B cell (primary cell): ENCODE measurements around the gene NT5DC4. TPM values are rescaled to one million over a fixed set of nuclear protein-coding genes. Genes with fewer than 3 reads are reported as not detected.

Source experiments
- ATAC-seq: fragments of 200-7000 bp; cut with Tn5 transposase; one replicate; pipeline ENCODE4 v1.10.0; 2021; ENCODE audit warnings: low read depth, mild to moderate bottlenecking, moderate number of reproducible peaks, moderate library complexity
- CTCF ChIA-PET: fragments of 350-600 bp; sonication (Branson Sonifier 250); formaldehyde crosslinking; loops from one replicate; lab custom pipeline; 2021; ENCODE audit warnings: antibody characterized with exemption, inconsistent platforms; lab: Charles Lee
- POLR2A ChIA-PET: fragments of 350-600 bp; sonication (Branson Sonifier 250); formaldehyde crosslinking; loops from one replicate; lab custom pipeline; 2021; ENCODE audit warnings: antibody characterized with exemption; lab: Charles Lee
- DNase-seq: peaks from one replicate; pipeline ENCODE4 v3.0.0; 2013
- H2AFZ ChIP-seq: 2 replicates; pipeline ENCODE4 v1.6.1; 2012; ENCODE audit warnings: mild to moderate bottlenecking, low read depth, low read length; ENCODE audit not compliant: insufficient read depth, poor library complexity, severe bottlenecking
- H3K27ac ChIP-seq, 2 donors: 1 replicate in 1 of 2; 2 replicates in 1 of 2; pipeline ENCODE4 v1.5.1; 2012 to 2013; ENCODE audit warnings: low read length in 2 of 2, mild to moderate bottlenecking in 2 of 2, moderate library complexity in 1 of 2
- H3K27me3 ChIP-seq, 4 experiments: fragments of 200-600 bp in 1 of 4; sonication (generic) in 1 of 4; replicated peaks in 1 of 4; 1 replicate in 2 of 4; 2 replicates in 2 of 4; pipeline versions ENCODE4 v1.6.1 to v1.7.0; 2013 to 2016; ENCODE audit warnings: low read length in 3 of 4, mild to moderate bottlenecking in 2 of 4, mixed read lengths in 1 of 4, moderate library complexity in 1 of 4; ENCODE audit not compliant: insufficient read depth in 4 of 4, control insufficient read depth in 3 of 4; ENCODE audit errors: control extremely low read depth in 1 of 4
- H3K36me3 ChIP-seq, 2 experiments: replicated peaks in 1 of 2; 1 replicate in 1 of 2; 2 replicates in 1 of 2; pipeline versions ENCODE4 v1.6.1 to v1.7.1; 2013; ENCODE audit warnings: low read length in 1 of 2; ENCODE audit not compliant: insufficient read depth in 2 of 2, control insufficient read depth in 1 of 2; ENCODE audit errors: control extremely low read depth in 1 of 2, extremely low read depth in 1 of 2
- H3K4me1 ChIP-seq, 2 donors: fragments of 200-600 bp in 1 of 2; sonication (generic) in 1 of 2; 1 replicate in 1 of 2; 2 replicates in 1 of 2; pipeline versions ENCODE4 v1.5.1 to v1.6.1; 2013 to 2017; ENCODE audit warnings: low read length in 2 of 2; ENCODE audit not compliant: control insufficient read depth in 2 of 2, insufficient read depth in 2 of 2
- H3K4me2 ChIP-seq: replicated peaks from 2 replicates; pipeline ENCODE3; 2012; ENCODE audit warnings: mild to moderate bottlenecking, low read depth, low read length; ENCODE audit not compliant: poor library complexity, severe bottlenecking
- H3K4me3 ChIP-seq, 5 experiments: fragments of 200-600 bp in 1 of 5; sonication (generic) in 1 of 5; 1 replicate in 3 of 5; 2 replicates in 2 of 5; pipeline versions ENCODE4 v1.5.1 to v1.7.0; 2011 to 2016; ENCODE audit warnings: low read length in 4 of 5, mild to moderate bottlenecking in 4 of 5, low read depth in 2 of 5, control low read depth in 1 of 5, moderate library complexity in 1 of 5; ENCODE audit not compliant: insufficient read depth in 1 of 5; ENCODE audit errors: control extremely low read depth in 1 of 5, extremely low read depth in 1 of 5
- H3K79me2 ChIP-seq: fragments of 200-600 bp; sonication (generic); one replicate; pipeline ENCODE4 v1.6.0; 2016; ENCODE audit warnings: low read length; ENCODE audit not compliant: control insufficient read depth, insufficient read depth
- H3K9ac ChIP-seq: fragments of 200-600 bp; sonication (generic); 2 replicates; pipeline ENCODE4 v1.6.1; 2017; ENCODE audit warnings: mild to moderate bottlenecking, low read length, moderate library complexity
- H3K9me3 ChIP-seq, 3 donors: one replicate each; pipeline versions ENCODE4 v1.6.1 to v1.7.1; 2013; ENCODE audit warnings: low read length in 2 of 3; ENCODE audit not compliant: control insufficient read depth in 2 of 3, insufficient read depth in 1 of 3; ENCODE audit errors: control extremely low read depth in 1 of 3
- H4K20me1 ChIP-seq: 2 replicates; pipeline ENCODE4 v1.6.0; 2012; ENCODE audit warnings: mild to moderate bottlenecking, low read length; ENCODE audit not compliant: insufficient read depth, control insufficient read depth, poor library complexity, severe bottlenecking
- H3K27ac Mint-ChIP-seq: one replicate; pipeline ENCODE4 v1.8.0; 2021; ENCODE audit warnings: mixed read lengths
- H3K27me3 Mint-ChIP-seq: one replicate; pipeline ENCODE4 v1.8.0; 2021; ENCODE audit warnings: mixed read lengths
- H3K4me1 Mint-ChIP-seq: one replicate; pipeline ENCODE4 v1.8.0; 2021; ENCODE audit warnings: mixed read lengths
- H3K4me3 Mint-ChIP-seq: one replicate; pipeline ENCODE4 v1.8.0; 2021; ENCODE audit warnings: mixed read lengths
- H3K9me3 Mint-ChIP-seq: one replicate; pipeline ENCODE4 v1.8.0; 2022; ENCODE audit warnings: mixed read lengths; ENCODE audit not compliant: insufficient read depth
- CTCF ChIP-seq: fragments of 200-600 bp; IDR thresholded peaks from one replicate; pipeline ENCODE4 v1.8.0; 2022; ENCODE audit warnings: antibody characterized with exemption, mild to moderate bottlenecking
- EZH2 ChIP-seq: IDR thresholded peaks from 2 replicates; pipeline ENCODE4 v1.6.1; 2012; ENCODE audit warnings: borderline replicate concordance, low read depth, mild to moderate bottlenecking, moderate library complexity, low read length; ENCODE audit not compliant: insufficient read depth, poor library complexity, severe bottlenecking
- WGBS: methylation state at CpG from one replicate; pipeline ENCODE4 v1.1.5; 2013; ENCODE audit warnings: missing lambda C conversion rate; ENCODE audit not compliant: insufficient coverage; 5-methylcytosine and 5-hydroxymethylcytosine counted together
- intact Hi-C: fragments of 100-400 bp; cut with micrococcal nuclease; formaldehyde crosslinking; loops from one replicate; pipeline ENCODE4 v1.10.0; 2022
- polyA plus RNA-seq: library from polyadenylated mRNA; depleted of rRNA; stranded (reverse); fragments of >200 nt; gene quantifications from 2 replicates; pipeline ENCODE4 v1.2.3, GENCODE V29; 2012
- total RNA-seq, 2 donors: library from RNA; stranded (reverse); fragments of 120-200 nt in 1 of 2; gene quantifications; 1 replicate in 1 of 2; 2 replicates in 1 of 2; pipeline versions ENCODE4 v1.2.3 to v1.2.4, GENCODE V29; 2013 to 2022

Gene NT5DC4
- total and polyA plus RNA-seq, 2 donors (not counting 1 experiment from before 2014, with no cell fraction given): 2.0 TPM; not detected in 1

GRCh38 chr2:112768432-112768831 lies 47.6 kb downstream of the NT5DC4 start:
- DNase-seq (no peak), ATAC-seq (no peak)
- H3K27ac ChIP-seq: no peak overlapping the region
- intact Hi-C loops: loop anchor here (10.0 kb wide), 1 partner anchor 284 kb away; the partner anchor contains the start of gene TTL
- Mint-ChIP-seq H3K9me3 (no peaks in the 10 kb centered on the region), H3K4me1 (peaks cover 39% of the 10 kb centered on the region), H3K4me3 (no peak overlapping the region), H3K27ac (no peak overlapping the region), H3K27me3 (no peaks in the 10 kb centered on the region)
- H3K27me3 ChIP-seq: no peaks in the 10 kb centered on the region
- H3K4me2 ChIP-seq: peak overlapping the region; percentile 47
- no peaks in the 10 kb centered on the region for H4K20me1 ChIP-seq
- no peak overlapping the region for H3K9ac ChIP-seq
- H3K4me1 ChIP-seq: peaks cover 8 to 16% of the 10 kb centered on the region in 2 donors
- CTCF ChIA-PET: interaction anchor here (1.0 to 2.9 kb wide), 4 partner anchors 13 to 117 kb away, joined by 3 to 13 read pairs (median 4); no protein-coding TSS in a partner anchor
- no peak overlapping the region for H3K4me3 ChIP-seq
- TF ChIP-seq EZH2 (no peak), CTCF (no peak)
- H3K79me2 ChIP-seq: peaks cover 9% of the 10 kb centered on the region
- H3K9me3 ChIP-seq: no peaks in the 10 kb centered on the region
- peak overlapping the region; percentile 72 for H2AFZ ChIP-seq
- no peaks in the 10 kb centered on the region for H3K36me3 ChIP-seq
- no CpG with 5 or more reads among the region's 1 CpG for WGBS
- POLR2A ChIA-PET: no interaction called here

- H2AFZ ChIP-seq: no peak overlapping the region
- H3K27ac ChIP-seq: no peak overlapping the region
- no peak overlapping the region for H3K4me3 Mint-ChIP-seq
- H3K36me3 ChIP-seq: no peaks in the 10 kb centered on the region
- no peak overlapping the region for H3K27ac Mint-ChIP-seq
- peaks cover 3 to 4% of the 10 kb centered on the region in 2 donors for H3K4me1 ChIP-seq
- H3K27me3 ChIP-seq: no peaks in the 10 kb centered on the region
- peaks cover 5% of the 10 kb centered on the region for H3K27me3 Mint-ChIP-seq
- ChIA-PET CTCF (no interaction called here), POLR2A (no interaction called here)
- no peaks in the 10 kb centered on the region for H4K20me1 ChIP-seq
- peaks cover 24% of the 10 kb centered on the region for H3K4me1 Mint-ChIP-seq
- H3K9ac ChIP-seq: no peak overlapping the region
- WGBS: 63% methylated on average over 1 of the region's 4 CpGs
- H3K9me3 Mint-ChIP-seq: no peaks in the 10 kb centered on the region
- no peak overlapping the region for H3K4me2 ChIP-seq
- ATAC-seq (no peak), DNase-seq (no peak)
- H3K9me3 ChIP-seq: no peaks in the 10 kb centered on the region
- H3K79me2 ChIP-seq: no peaks in the 10 kb centered on the region
- TF ChIP-seq CTCF (no peak), EZH2 (no peak)
- no peak overlapping the region for H3K4me3 ChIP-seq
- intact Hi-C loops: no loop called here
These were observed 51.5 kb downstream of the NT5DC4 start for GRCh38 chr2:112772322-112772721.
